Lower lobe of right lung (tissue), 2 donors: ENCODE results near the gene RIF1. TPM values are rescaled to one million over a fixed set of nuclear protein-coding genes. Genes with fewer than 3 reads are reported as not detected.
A peak's percentile ranks its signal among the peaks of the same experiment; 100 is the strongest.
"Not testable (repeated sequence)": the region's sequence is repeated elsewhere in the genome, so short reads cannot be mapped to it uniquely, and the experiment has no call there.

Source experiments
- ATAC-seq, 2 donors: fragments of 200-7000 bp; cut with Tn5 transposase; one replicate each; pipeline ENCODE4 v1.9.1; 2020 to 2022; ENCODE audit warnings: mild to moderate bottlenecking in 2 of 2, moderate library complexity in 2 of 2
- DNase-seq: peaks from one replicate; pipeline ENCODE4 v3.0.0-alpha.2; 2020
- H3K27ac ChIP-seq: fragments of 200-600 bp; one replicate; pipeline ENCODE4 v1.8.0; 2022
- H3K27me3 ChIP-seq: fragments of 200-600 bp; one replicate; pipeline ENCODE4 v1.8.0; 2022; ENCODE audit warnings: low read depth
- H3K36me3 ChIP-seq: fragments of 200-600 bp; one replicate; pipeline ENCODE4 v1.8.0; 2022; ENCODE audit warnings: mild to moderate bottlenecking
- H3K4me1 ChIP-seq: fragments of 200-600 bp; one replicate; pipeline ENCODE4 v1.8.0; 2022
- H3K4me3 ChIP-seq: fragments of 200-600 bp; one replicate; pipeline ENCODE4 v1.8.0; 2022; ENCODE audit warnings: mild to moderate bottlenecking
- H3K9me3 ChIP-seq: fragments of 200-600 bp; one replicate; pipeline ENCODE4 v1.8.0; 2022
- intact Hi-C: fragments of 100-400 bp; cut with DNase I; formaldehyde crosslinking; loops from one replicate; pipeline ENCODE4 v1.11.0; 2022
- total RNA-seq: library from RNA; stranded (reverse); fragmentation: NEBNext Ultra II Directional; extraction: Animal tissue kit (Norgen Biotek cat#: 25700); gene quantifications from one replicate; pipeline ENCODE4 v1.2.1, GENCODE V29; 2021
- TF ChIP-seq, protein P1 (sequence below): fragments of 200-600 bp; IDR thresholded peaks from one replicate; pipeline ENCODE4 v1.8.0; 2022; ENCODE audit warnings: antibody characterized with exemption, mild to moderate bottlenecking
- donor health status: DM: no; HTN: yes; CAD: no; lungs with severe emphysema.

The RIF1 gene
- total RNA-seq, 1 donor from 2014 or later, result 39.2 TPM

GRCh38 chr2:151417650-151418049, 7.9 kb downstream of the RIF1 start:
- no peaks in the 10 kb centered on the region for H3K9me3 ChIP-seq
- H3K27me3 ChIP-seq, result no peaks in the 10 kb centered on the region
- ATAC-seq (no peak), DNase-seq (no peak)
- no peak overlapping the region for H3K4me3 ChIP-seq
- no peaks in the 10 kb centered on the region for H3K4me1 ChIP-seq
- peaks cover 97% of the 10 kb centered on the region for H3K36me3 ChIP-seq
- TF ChIP-seq, protein P1, sequence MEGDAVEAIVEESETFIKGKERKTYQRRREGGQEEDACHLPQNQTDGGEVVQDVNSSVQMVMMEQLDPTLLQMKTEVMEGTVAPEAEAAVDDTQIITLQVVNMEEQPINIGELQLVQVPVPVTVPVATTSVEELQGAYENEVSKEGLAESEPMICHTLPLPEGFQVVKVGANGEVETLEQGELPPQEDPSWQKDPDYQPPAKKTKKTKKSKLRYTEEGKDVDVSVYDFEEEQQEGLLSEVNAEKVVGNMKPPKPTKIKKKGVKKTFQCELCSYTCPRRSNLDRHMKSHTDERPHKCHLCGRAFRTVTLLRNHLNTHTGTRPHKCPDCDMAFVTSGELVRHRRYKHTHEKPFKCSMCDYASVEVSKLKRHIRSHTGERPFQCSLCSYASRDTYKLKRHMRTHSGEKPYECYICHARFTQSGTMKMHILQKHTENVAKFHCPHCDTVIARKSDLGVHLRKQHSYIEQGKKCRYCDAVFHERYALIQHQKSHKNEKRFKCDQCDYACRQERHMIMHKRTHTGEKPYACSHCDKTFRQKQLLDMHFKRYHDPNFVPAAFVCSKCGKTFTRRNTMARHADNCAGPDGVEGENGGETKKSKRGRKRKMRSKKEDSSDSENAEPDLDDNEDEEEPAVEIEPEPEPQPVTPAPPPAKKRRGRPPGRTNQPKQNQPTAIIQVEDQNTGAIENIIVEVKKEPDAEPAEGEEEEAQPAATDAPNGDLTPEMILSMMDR, result no peak
- intact Hi-C loops, result no loop called here
- H3K27ac ChIP-seq, result no peak overlapping the region

DNA sequence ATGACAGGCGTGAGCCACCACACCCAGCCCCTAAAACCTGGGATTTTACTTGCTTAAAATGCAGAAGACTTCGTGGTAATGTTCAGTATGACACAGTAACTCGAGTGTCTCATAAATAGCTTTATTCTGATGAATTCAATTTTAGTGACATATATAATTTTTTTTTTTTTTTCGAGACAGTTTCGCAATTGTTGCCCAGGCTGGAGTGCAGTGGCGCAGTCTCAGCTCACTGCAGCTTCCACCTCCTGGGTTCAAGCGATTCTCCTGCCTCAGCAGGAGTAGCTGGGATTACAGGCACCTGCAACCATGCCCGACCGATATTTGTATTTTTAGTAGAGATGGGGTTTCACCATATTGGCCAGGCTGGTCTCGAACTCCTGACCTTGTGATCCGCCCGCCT, 12.0 kb downstream of the RIF1 start:
- H3K4me3 ChIP-seq, H3K9me3 ChIP-seq, ATAC-seq, DNase-seq, intact Hi-C loops, H3K27me3 ChIP-seq, H3K4me1 ChIP-seq, H3K27ac ChIP-seq: not testable (repeated sequence)
- H3K36me3 ChIP-seq, result peaks cover 80% of the 10 kb centered on the region

GRCh38 chr2:151422917-151423439, 13.3 kb downstream of the RIF1 start:
- H3K27ac ChIP-seq, result no peak overlapping the region
- H3K27me3 ChIP-seq, result no peaks in the 10 kb centered on the region
- H3K9me3 ChIP-seq, result no peaks in the 10 kb centered on the region
- H3K36me3 ChIP-seq, result peaks cover 72% of the 10 kb centered on the region
- DNase-seq (no peak), ATAC-seq (no peak)
- H3K4me3 ChIP-seq, result no peak overlapping the region
- H3K4me1 ChIP-seq, result peaks cover 5% of the 10 kb centered on the region
- intact Hi-C loops, result no loop called here
- TF ChIP-seq, protein P1, result no peak

DNA sequence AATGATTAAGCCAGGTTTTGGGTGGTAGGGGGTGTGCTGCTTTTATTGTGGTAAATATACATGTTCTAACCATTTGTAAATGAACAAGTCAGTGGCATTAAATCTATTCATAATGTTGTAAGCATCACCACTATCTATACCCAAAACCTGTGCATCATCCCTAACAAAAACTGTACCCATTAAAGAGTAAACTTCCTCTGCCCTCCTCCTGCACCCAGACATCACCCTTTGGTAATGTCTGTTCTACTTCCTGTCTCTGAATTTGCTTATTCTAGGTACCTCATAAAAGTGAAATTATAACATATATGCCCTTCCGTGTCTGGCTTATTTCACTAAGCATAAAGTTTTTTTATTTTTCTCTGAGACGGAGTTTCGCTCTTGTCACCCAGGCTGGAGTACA, 14.1 kb downstream of the RIF1 start:
- Histone ChIP-seq H3K27me3 (no peaks in the 10 kb centered on the region), H3K9me3 (no peaks in the 10 kb centered on the region), H3K4me3 (no peak overlapping the region), H3K4me1 (peaks cover 5% of the 10 kb centered on the region), H3K27ac (no peak overlapping the region), H3K36me3 (peaks cover 69% of the 10 kb centered on the region)
- intact Hi-C loops, result no loop called here
- ATAC-seq (no peak), DNase-seq (no peak)
- TF ChIP-seq, protein P1, result no peak

GRCh38 chr2:151437630-151438029, 27.9 kb downstream of the RIF1 start:
- Histone ChIP-seq H3K27ac (no peak overlapping the region), H3K27me3 (no peaks in the 10 kb centered on the region), H3K9me3 (no peaks in the 10 kb centered on the region), H3K4me1 (no peaks in the 10 kb centered on the region), H3K4me3 (no peak overlapping the region), H3K36me3 (peaks cover 100% of the 10 kb centered on the region)
- DNase-seq, result no peak
- TF ChIP-seq, protein P1, result peak; percentile 75
- peak in 1 of 2 donors; percentile 35 for ATAC-seq
- intact Hi-C loops, result no loop called here

DNA sequence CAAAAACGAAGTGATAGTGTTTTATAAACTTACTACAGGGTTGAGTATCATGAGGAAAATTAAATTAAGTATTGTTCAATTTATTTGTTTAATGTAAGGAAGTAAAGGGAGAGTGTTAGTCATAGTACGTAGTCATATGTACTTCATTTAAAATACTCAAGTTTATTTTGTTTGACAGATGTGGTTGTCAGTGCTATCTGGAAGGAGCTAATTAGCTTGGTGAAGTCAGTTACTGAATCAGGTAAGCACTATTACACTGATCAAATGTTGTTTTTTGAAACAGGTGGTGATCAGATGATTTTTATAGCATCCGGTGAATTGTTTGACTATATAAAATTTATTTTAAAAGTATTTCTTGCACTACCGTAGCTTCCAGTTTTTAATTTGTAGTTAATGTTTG, 28.8 kb downstream of the RIF1 start:
- TF ChIP-seq, protein P1, result no peak
- Histone ChIP-seq H3K36me3 (peaks cover 95% of the 10 kb centered on the region), H3K4me1 (no peaks in the 10 kb centered on the region), H3K27me3 (no peaks in the 10 kb centered on the region), H3K27ac (no peak overlapping the region), H3K4me3 (no peak overlapping the region), H3K9me3 (no peaks in the 10 kb centered on the region)
- no peak for DNase-seq
- ATAC-seq, result no peak
- intact Hi-C loops, result no loop called here
